GM06990 (cell line): Measurements from ENCODE around the gene FAT1.
"Not testable (repeated sequence)": the region's sequence is repeated elsewhere in the genome, so short reads cannot be mapped to it uniquely, and the experiment has no call there.

ENCODE experiments used
- DNase-seq: peaks from one replicate; pipeline ENCODE4 v3.0.0-alpha.2; 2011; ENCODE audit not compliant: insufficient read length; ENCODE audit errors: extremely low read depth
- H3K27me3 ChIP-seq: replicated peaks from 2 replicates; pipeline ENCODE4 v1.6.0; 2011; ENCODE audit warnings: low read length; ENCODE audit not compliant: control insufficient read depth, insufficient read depth
- H3K36me3 ChIP-seq: 2 replicates; pipeline ENCODE4 v1.5.1; 2011; ENCODE audit warnings: low read length; ENCODE audit not compliant: control insufficient read depth, insufficient read depth
- H3K4me3 ChIP-seq: replicated peaks from 2 replicates; pipeline ENCODE4 v1.5.1; 2011; ENCODE audit warnings: low read depth, mild to moderate bottlenecking, control low read depth, low read length
- CTCF ChIP-seq: IDR thresholded peaks from 2 replicates; pipeline ENCODE4 v1.5.1; 2011; ENCODE audit warnings: low read length, control low read depth, mild to moderate bottlenecking, inconsistent platforms; ENCODE audit not compliant: insufficient read depth, poor library complexity, severe bottlenecking

FAT1 gene

GRCh38 chr4:186761393-186761792 lies 37.7 kb upstream of the FAT1 start:
- TF ChIP-seq CTCF, result no peak
- Histone ChIP-seq H3K4me3 (no peak overlapping the region), H3K36me3 (no peaks in the 10 kb centered on the region), H3K27me3 (no peaks in the 10 kb centered on the region)
- no peak for DNase-seq

- Histone ChIP-seq H3K36me3 (no peaks in the 10 kb centered on the region), H3K4me3 (no peak overlapping the region), H3K27me3 (no peaks in the 10 kb centered on the region)
- no peak for DNase-seq
- TF ChIP-seq CTCF, result no peak
Measured at GRCh38 chr4:186760576-186760975, 36.9 kb upstream of the FAT1 start.

GRCh38 chr4:186759990-186760389 lies 36.3 kb upstream of the FAT1 start:
- Histone ChIP-seq H3K27me3 (no peaks in the 10 kb centered on the region), H3K36me3 (no peaks in the 10 kb centered on the region), H3K4me3 (no peak overlapping the region)
- no peak for DNase-seq
- TF ChIP-seq CTCF, result no peak

- TF ChIP-seq CTCF, result no peak
- Histone ChIP-seq H3K36me3 (no peaks in the 10 kb centered on the region), H3K4me3 (no peak overlapping the region), H3K27me3 (no peaks in the 10 kb centered on the region)
- DNase-seq, result no peak
Measured at GRCh38 chr4:186758929-186759682, 35.5 kb upstream of the FAT1 start.

- Histone ChIP-seq H3K36me3 (no peaks in the 10 kb centered on the region), H3K4me3 (no peak overlapping the region), H3K27me3 (no peaks in the 10 kb centered on the region)
- TF ChIP-seq CTCF, result no peak
- no peak for DNase-seq
Measured at GRCh38 chr4:186757696-186758355, 34.2 kb upstream of the FAT1 start.

- DNase-seq, H3K4me3 ChIP-seq, H3K36me3 ChIP-seq, H3K27me3 ChIP-seq: not testable (repeated sequence)
Measured at GRCh38 chr4:186756550-186756949, 32.9 kb upstream of the FAT1 start.
